Upper lobe of left lung (tissue), 4 donors: Measurements from ENCODE around the gene MIEF1.
A peak's percentile ranks its signal among the peaks of the same experiment; 100 is the strongest.

Experiments used
- EP300 ChIP-seq, 4 donors: sonication (generic); formaldehyde crosslinking; IDR thresholded peaks; one replicate each; pipeline ENCODE4 v1.5.1; 2017; ENCODE audit warnings: antibody characterized with exemption in 4 of 4, control low read depth in 2 of 4
- POLR2AphosphoS5 ChIP-seq, 2 donors: sonication (generic); formaldehyde crosslinking; IDR thresholded peaks; one replicate each; pipeline ENCODE4 v1.5.1; 2017; ENCODE audit warnings: antibody characterized with exemption in 2 of 2

DNA sequence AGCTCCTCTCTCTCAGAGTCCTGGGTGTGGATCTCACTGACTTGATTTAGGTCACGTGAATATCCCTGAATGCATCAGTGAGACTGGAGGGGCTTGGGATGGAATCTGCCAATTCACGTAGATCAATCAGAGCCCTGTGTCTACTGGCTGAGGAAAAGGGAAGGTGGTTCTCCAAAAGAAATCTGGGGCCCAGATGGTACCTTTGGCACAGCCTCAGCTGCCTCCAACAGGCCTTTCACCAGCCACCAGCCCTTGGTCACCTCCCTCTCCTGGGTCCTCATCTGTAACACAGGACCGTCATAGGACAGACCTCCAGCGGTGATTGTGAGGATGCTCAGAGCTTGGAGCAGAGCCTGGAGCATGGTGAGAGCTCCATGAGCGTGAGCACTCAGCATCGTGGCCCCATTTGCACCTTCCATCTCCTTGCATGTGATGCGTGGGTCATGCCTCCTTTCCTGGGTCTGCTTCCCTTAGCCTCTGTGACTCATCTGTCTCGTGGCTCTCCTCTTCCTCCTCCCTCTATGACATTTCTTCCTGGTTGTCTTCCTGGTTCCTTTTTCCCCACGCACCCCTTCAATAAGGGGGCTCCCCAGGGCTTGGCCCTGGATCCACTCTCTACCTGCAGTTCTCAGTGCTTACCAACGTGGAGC, 7.5 kb upstream of the MIEF1 start:
- TF ChIP-seq EP300 (IDR thresholded peaks at IDR 0.05), result peak in 1 of 4 donors; percentile 55
- no peak for TF ChIP-seq POLR2AphosphoS5 (IDR thresholded peaks at IDR 0.05)
